Renal pelvis (tissue), 4 donors: Measurements from ENCODE around the gene PALB2. TPM values are rescaled to one million over a fixed set of nuclear protein-coding genes. Genes with fewer than 3 reads are reported as not detected.

Experiments
- DNase-seq: peaks from one replicate; pipeline ENCODE4 v3.0.0-alpha.2; 2013
- polyA plus RNA-seq, 3 donors: library from polyadenylated mRNA; unstranded; fragments of 120-200 nt; gene quantifications; one replicate each; pipeline ENCODE4 v1.2.1, GENCODE V29; 2013; ENCODE audit not compliant: insufficient read length in 3 of 3

PALB2 gene
- polyA plus RNA-seq, 3 donors = 19.0 to 22.6 (median 20.0) TPM

- DNase-seq = no peak
Observed at GRCh38 chr16:23554536-23554935, 86.6 kb downstream of the PALB2 start.

Other genes with a start within 250 kb of the PALB2 start
- gene COG7, start 188.1 kb downstream of the PALB2 start, polyA plus RNA-seq = 10 to 100 TPM; 21.8 to 40.0 (median 35.0) TPM
- gene GGA2, start 130.8 kb downstream of the PALB2 start, polyA plus RNA-seq = 100 to 1,000 TPM; 115 to 164 (median 156) TPM
- gene EARS2, start 84.0 kb downstream of the PALB2 start, polyA plus RNA-seq = 10 to 100 TPM; 28.4 to 35.4 (median 33.4) TPM
- gene UBFD1, start 83.6 kb downstream of the PALB2 start, polyA plus RNA-seq = 10 to 100 TPM; 69.8 to 82.7 (median 77.6) TPM
- 100 to 1,000 TPM in 1 of 3 donors, 10 to 100 TPM in 2; 91.5 to 104 (median 96.1) TPM for gene NDUFAB1, start 45.0 kb downstream of the PALB2 start, polyA plus RNA-seq
- 10 to 100 TPM; 70.2 to 79.4 (median 72.5) TPM for gene DCTN5, start 156 bp upstream of the PALB2 start, polyA plus RNA-seq
- gene PLK1, start 37.6 kb upstream of the PALB2 start, polyA plus RNA-seq = 10 to 100 TPM; 31.7 to 36.4 (median 31.8) TPM
- under 1 TPM; 0.41 to 0.51 (median 0.42) TPM for gene ERN2, start 71.9 kb upstream of the PALB2 start, polyA plus RNA-seq
- 1 to 10 TPM; 1.0 to 2.2 (median 1.3) TPM for gene CHP2, start 113.7 kb upstream of the PALB2 start, polyA plus RNA-seq
- 1 to 10 TPM; 2.6 to 4.5 (median 3.8) TPM for gene PRKCB, start 194.7 kb upstream of the PALB2 start, polyA plus RNA-seq